Stimulated activated naive B cell treated with anti-CD40 and anti-IgM and Interleukin-4, amounts not matched to agents 10 μg/mL and 1 μg/mL and 100 μg/mL, for 72 hours (primary cell): ENCODE measurements around the gene SYAP1.

Experiments
- ATAC-seq, 2 donors: fragments of 150-1000 bp; cut with Tn5 transposase; replicated peaks; 2 replicates each; pipeline ENCODE4 v1.10.0; 2021; ENCODE audit warnings: moderate library complexity in 1 of 2
- DNase-seq: peaks from one replicate; pipeline ENCODE4 v3.0.0; 2021
- H3K27ac Mint-ChIP-seq: one replicate; pipeline ENCODE4 v1.8.0; 2022; ENCODE audit warnings: mild to moderate bottlenecking, mixed read lengths
- H3K27me3 Mint-ChIP-seq, 2 donors: one replicate each; pipeline ENCODE4 v1.8.0; 2022; ENCODE audit warnings: mixed read lengths in 2 of 2
- H3K36me3 Mint-ChIP-seq, 2 donors: one replicate each; pipeline ENCODE4 v1.8.0; 2022; ENCODE audit warnings: mixed read lengths in 2 of 2, mild to moderate bottlenecking in 1 of 2
- H3K4me1 Mint-ChIP-seq, 2 donors: one replicate each; pipeline ENCODE4 v1.8.0; 2022; ENCODE audit warnings: mixed read lengths in 2 of 2, mild to moderate bottlenecking in 1 of 2
- H3K4me3 Mint-ChIP-seq, 2 donors: one replicate each; pipeline ENCODE4 v1.8.0; 2022; ENCODE audit warnings: mild to moderate bottlenecking in 2 of 2, mixed read lengths in 2 of 2, moderate library complexity in 1 of 2
- H3K9me3 Mint-ChIP-seq, 2 donors: one replicate each; pipeline ENCODE4 v1.8.0; 2022; ENCODE audit warnings: mixed read lengths in 2 of 2, mild to moderate bottlenecking in 1 of 2

Gene SYAP1

GRCh38 chrX:16807548-16807947 is 88.1 kb downstream of the SYAP1 start:
- no peak overlapping the region for H3K27ac Mint-ChIP-seq
- peaks cover 10 to 11% of the 10 kb centered on the region in 2 donors for H3K4me1 Mint-ChIP-seq
- no peak overlapping the region for H3K4me3 Mint-ChIP-seq
- DNase-seq = no peak
- H3K27me3 Mint-ChIP-seq = no peaks in the 10 kb centered on the region
- no peaks in the 10 kb centered on the region for H3K9me3 Mint-ChIP-seq
- peaks cover 0 to 20% of the 10 kb centered on the region in 2 donors for H3K36me3 Mint-ChIP-seq
- ATAC-seq = no peak

- peaks cover 0 to 24% of the 10 kb centered on the region in 2 donors for H3K36me3 Mint-ChIP-seq
- H3K9me3 Mint-ChIP-seq = no peaks in the 10 kb centered on the region
- no peak for DNase-seq
- H3K27ac Mint-ChIP-seq = no peak overlapping the region
- ATAC-seq = no peak
- no peaks in the 10 kb centered on the region for H3K27me3 Mint-ChIP-seq
- no peak overlapping the region for H3K4me3 Mint-ChIP-seq
- H3K4me1 Mint-ChIP-seq = peaks cover 10 to 11% of the 10 kb centered on the region in 2 donors
Measured at GRCh38 chrX:16807976-16808542, 88.6 kb downstream of the SYAP1 start.

- H3K27ac Mint-ChIP-seq = no peak overlapping the region
- H3K4me1 Mint-ChIP-seq = peaks cover 5 to 8% of the 10 kb centered on the region in 2 donors
- no peaks in the 10 kb centered on the region for H3K27me3 Mint-ChIP-seq
- DNase-seq (no peak), ATAC-seq (no peak)
- H3K4me3 Mint-ChIP-seq = no peak overlapping the region
- peaks cover 2 to 26% of the 10 kb centered on the region in 2 donors for H3K36me3 Mint-ChIP-seq
- H3K9me3 Mint-ChIP-seq = no peaks in the 10 kb centered on the region
Measured at GRCh38 chrX:16814597-16814996, 95.2 kb downstream of the SYAP1 start.
